Parathyroid adenoma (tissue), 2 donors: ENCODE measurements around the gene DIP2A.
"Not testable (repeated sequence)": the region's sequence is repeated elsewhere in the genome, so short reads cannot be mapped to it uniquely, and the experiment has no call there.

Experiments
- H2AFZ ChIP-seq: fragments of 300-600 bp; sonication (generic); one replicate; pipeline ENCODE4 v1.7.0; 2017; ENCODE audit warnings: antibody characterized with exemption, mild to moderate bottlenecking
- H3K27ac ChIP-seq: fragments of 300-600 bp; sonication (generic); one replicate; pipeline ENCODE4 v1.7.0; 2017
- H3K27me3 ChIP-seq: fragments of 300-600 bp; sonication (generic); one replicate; pipeline ENCODE4 v1.7.0; 2017; ENCODE audit warnings: low read length; ENCODE audit not compliant: control insufficient read depth, insufficient read depth
- H3K36me3 ChIP-seq: fragments of 300-600 bp; sonication (generic); one replicate; pipeline ENCODE4 v1.7.0; 2017; ENCODE audit warnings: low read length; ENCODE audit not compliant: control insufficient read depth, insufficient read depth
- H3K4me1 ChIP-seq: fragments of 300-600 bp; sonication (generic); one replicate; pipeline ENCODE4 v1.7.0; 2017; ENCODE audit warnings: control low read depth
- H3K4me2 ChIP-seq: fragments of 300-600 bp; sonication (generic); one replicate; pipeline ENCODE4 v1.7.0; 2017; ENCODE audit warnings: low read length
- H3K4me3 ChIP-seq: fragments of 300-600 bp; sonication (generic); one replicate; pipeline ENCODE4 v1.7.0; 2017; ENCODE audit warnings: low read depth, low read length
- H3K79me2 ChIP-seq: fragments of 300-600 bp; sonication (generic); one replicate; pipeline ENCODE4 v1.7.0; 2017; ENCODE audit warnings: control low read depth
- H3K9ac ChIP-seq: fragments of 300-600 bp; sonication (generic); one replicate; pipeline ENCODE4 v1.7.0; 2017; ENCODE audit warnings: mild to moderate bottlenecking
- H3K9me3 ChIP-seq: fragments of 300-600 bp; sonication (generic); one replicate; pipeline ENCODE4 v1.7.0; 2017; ENCODE audit warnings: low read length; ENCODE audit not compliant: control insufficient read depth
- TF ChIP-seq, protein P1 (sequence below): fragments of 300-600 bp; sonication (generic); IDR thresholded peaks from one replicate; pipeline ENCODE4 v1.7.0; 2017; ENCODE audit warnings: antibody characterized with exemption, mild to moderate bottlenecking
- donor health status: primary hyperparathyroidism.

Gene DIP2A

DNA sequence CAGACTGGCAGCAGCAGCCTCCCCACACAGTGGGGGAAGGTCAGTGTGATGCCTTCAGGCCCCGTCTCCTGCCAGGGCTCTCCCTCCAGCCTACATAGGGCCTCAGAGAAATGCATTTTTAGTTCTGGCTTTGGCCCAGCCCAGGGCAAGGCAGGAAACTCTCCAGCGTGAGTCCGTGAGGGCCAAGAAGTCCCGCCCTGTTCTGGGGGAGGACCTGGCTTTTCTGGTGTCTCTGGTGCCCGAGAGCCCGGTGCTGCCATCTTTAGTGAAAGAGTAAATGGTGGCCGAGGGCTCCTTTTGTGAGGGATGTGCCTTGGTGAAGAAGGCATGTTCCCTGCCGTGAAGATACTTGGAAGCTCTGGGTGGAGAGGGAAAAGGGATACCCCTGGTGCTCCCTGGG, 14.8 kb upstream of the DIP2A start:
- H3K27ac ChIP-seq = no peak overlapping the region
- TF ChIP-seq, protein P1, sequence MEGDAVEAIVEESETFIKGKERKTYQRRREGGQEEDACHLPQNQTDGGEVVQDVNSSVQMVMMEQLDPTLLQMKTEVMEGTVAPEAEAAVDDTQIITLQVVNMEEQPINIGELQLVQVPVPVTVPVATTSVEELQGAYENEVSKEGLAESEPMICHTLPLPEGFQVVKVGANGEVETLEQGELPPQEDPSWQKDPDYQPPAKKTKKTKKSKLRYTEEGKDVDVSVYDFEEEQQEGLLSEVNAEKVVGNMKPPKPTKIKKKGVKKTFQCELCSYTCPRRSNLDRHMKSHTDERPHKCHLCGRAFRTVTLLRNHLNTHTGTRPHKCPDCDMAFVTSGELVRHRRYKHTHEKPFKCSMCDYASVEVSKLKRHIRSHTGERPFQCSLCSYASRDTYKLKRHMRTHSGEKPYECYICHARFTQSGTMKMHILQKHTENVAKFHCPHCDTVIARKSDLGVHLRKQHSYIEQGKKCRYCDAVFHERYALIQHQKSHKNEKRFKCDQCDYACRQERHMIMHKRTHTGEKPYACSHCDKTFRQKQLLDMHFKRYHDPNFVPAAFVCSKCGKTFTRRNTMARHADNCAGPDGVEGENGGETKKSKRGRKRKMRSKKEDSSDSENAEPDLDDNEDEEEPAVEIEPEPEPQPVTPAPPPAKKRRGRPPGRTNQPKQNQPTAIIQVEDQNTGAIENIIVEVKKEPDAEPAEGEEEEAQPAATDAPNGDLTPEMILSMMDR = no peak
- H3K79me2 ChIP-seq = no peaks in the 10 kb centered on the region
- H3K4me3 ChIP-seq = no peak overlapping the region
- no peaks in the 10 kb centered on the region for H3K4me1 ChIP-seq
- H3K9ac ChIP-seq = no peak overlapping the region
- no peak overlapping the region for H3K4me2 ChIP-seq
- H2AFZ ChIP-seq = no peak overlapping the region
- H3K9me3 ChIP-seq = no peaks in the 10 kb centered on the region
- H3K27me3 ChIP-seq = no peaks in the 10 kb centered on the region
- H3K36me3 ChIP-seq = no peaks in the 10 kb centered on the region

GRCh38 chr21:46448108-46448507, 10.6 kb upstream of the DIP2A start:
- H3K27me3 ChIP-seq = no peaks in the 10 kb centered on the region
- no peak overlapping the region for H3K27ac ChIP-seq
- H3K9ac ChIP-seq = no peak overlapping the region
- H3K36me3 ChIP-seq = no peaks in the 10 kb centered on the region
- peaks cover 5% of the 10 kb centered on the region for H3K79me2 ChIP-seq
- H3K4me2 ChIP-seq = no peak overlapping the region
- no peaks in the 10 kb centered on the region for H3K9me3 ChIP-seq
- no peaks in the 10 kb centered on the region for H3K4me1 ChIP-seq
- no peak overlapping the region for H2AFZ ChIP-seq
- TF ChIP-seq, protein P1 = no peak
- no peak overlapping the region for H3K4me3 ChIP-seq

GRCh38 chr21:46448855-46449254, 9.8 kb upstream of the DIP2A start:
- not testable (repeated sequence) for H3K36me3 ChIP-seq, H3K4me1 ChIP-seq

DNA sequence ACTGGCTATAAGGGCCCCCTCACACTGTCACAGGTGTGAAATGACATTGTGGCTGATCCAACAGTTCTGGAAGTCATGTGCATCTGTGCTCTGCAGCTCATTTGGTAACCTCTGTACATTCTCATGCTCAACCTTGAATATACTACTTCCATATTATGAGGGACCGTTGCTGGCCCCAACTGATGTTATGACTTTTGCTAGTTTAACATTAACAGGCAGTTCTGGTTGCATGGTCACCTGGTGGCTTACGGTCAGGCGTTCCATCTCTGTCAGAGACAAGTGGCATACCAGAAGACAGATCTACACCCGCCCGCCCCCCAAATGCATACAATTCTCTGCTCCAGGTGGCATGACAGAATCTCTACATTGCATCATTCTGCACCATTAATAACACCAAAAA, 6.0 kb upstream of the DIP2A start:
- TF ChIP-seq, protein P1 = no peak
- peaks cover 5% of the 10 kb centered on the region for H3K79me2 ChIP-seq
- no peaks in the 10 kb centered on the region for H3K27me3 ChIP-seq
- H3K4me2 ChIP-seq = no peak overlapping the region
- H3K36me3 ChIP-seq = no peaks in the 10 kb centered on the region
- no peak overlapping the region for H3K4me3 ChIP-seq
- no peak overlapping the region for H3K9ac ChIP-seq
- H3K27ac ChIP-seq = no peak overlapping the region
- no peak overlapping the region for H2AFZ ChIP-seq
- H3K9me3 ChIP-seq = no peaks in the 10 kb centered on the region
- H3K4me1 ChIP-seq = no peaks in the 10 kb centered on the region

More at GRCh38 chr21:46448855-46449254, 9.8 kb upstream of the DIP2A start:
- H3K27ac ChIP-seq, H2AFZ ChIP-seq, H3K9ac ChIP-seq, H3K4me3 ChIP-seq, H3K9me3 ChIP-seq, H3K79me2 ChIP-seq, H3K27me3 ChIP-seq, H3K4me2 ChIP-seq: not testable (repeated sequence)

DNA sequence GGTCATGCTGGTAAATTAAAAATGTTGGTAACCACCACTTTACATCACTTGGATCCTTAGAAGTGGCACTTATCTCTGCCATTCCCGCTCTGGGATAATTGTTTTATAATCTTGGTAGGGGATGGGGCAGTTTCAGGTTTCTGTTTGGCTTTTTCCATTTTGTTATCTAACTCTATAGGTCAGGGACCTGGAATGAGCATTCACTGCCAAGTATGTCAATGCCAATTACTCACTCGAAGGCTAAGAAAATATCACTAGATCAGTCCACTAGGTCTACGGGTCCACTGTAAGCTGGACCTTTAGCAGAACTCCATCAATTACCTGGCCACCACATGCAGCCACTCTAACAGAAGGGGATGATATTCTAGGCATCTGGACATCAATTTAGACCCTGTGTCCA, 4.5 kb upstream of the DIP2A start:
- H3K79me2 ChIP-seq = peaks cover 5% of the 10 kb centered on the region
- no peaks in the 10 kb centered on the region for H3K36me3 ChIP-seq
- no peaks in the 10 kb centered on the region for H3K4me1 ChIP-seq
- H3K27me3 ChIP-seq = no peaks in the 10 kb centered on the region
- H2AFZ ChIP-seq = no peak overlapping the region
- no peak overlapping the region for H3K9ac ChIP-seq
- TF ChIP-seq, protein P1 = no peak
- H3K4me2 ChIP-seq = no peak overlapping the region
- no peak overlapping the region for H3K27ac ChIP-seq
- H3K4me3 ChIP-seq = no peak overlapping the region
- H3K9me3 ChIP-seq = no peaks in the 10 kb centered on the region
